Esophagus squamous epithelium (tissue), 5 donors: ENCODE data around the gene CORO2A. TPM values are rescaled to one million over a fixed set of nuclear protein-coding genes. Genes with fewer than 3 reads are reported as not detected.

Source experiments
- DNase-seq: peaks from one replicate; lab custom pipeline; 2025; lab: John Stamatoyannopoulos, UW
- H3K27ac ChIP-seq, 4 donors: fragments of 200-600 bp; sonication (generic); one replicate each; pipeline ENCODE4 v1.5.1; 2016 to 2019; ENCODE audit warnings: mild to moderate bottlenecking in 1 of 4
- H3K27me3 ChIP-seq, 4 donors: fragments of 200-600 bp; sonication (generic); 1 replicate in 3 of 4; 2 replicates in 1 of 4; pipeline versions ENCODE4 v1.5.1 to v1.6.0; 2017 to 2021; ENCODE audit warnings: antibody characterized with exemption in 1 of 4
- H3K36me3 ChIP-seq, 3 donors: fragments of 200-600 bp; sonication (generic); one replicate each; pipeline ENCODE4 v1.5.1; 2016 to 2019
- H3K4me1 ChIP-seq, 3 donors: fragments of 200-600 bp; sonication (generic); one replicate each; pipeline ENCODE4 v1.5.1; 2017 to 2019
- H3K4me3 ChIP-seq, 4 donors: fragments of 200-600 bp; sonication (generic); 1 replicate in 3 of 4; 2 replicates in 1 of 4; pipeline ENCODE4 v1.5.1; 2016 to 2019; ENCODE audit warnings: mild to moderate bottlenecking in 2 of 4, moderate library complexity in 1 of 4
- H3K9me3 ChIP-seq, 3 donors: fragments of 200-600 bp; sonication (generic); one replicate each; pipeline ENCODE4 v1.5.1; 2016 to 2019
- POLR2A ChIP-seq, 4 donors: fragments of 450-650 bp; IDR thresholded peaks; one replicate each; pipeline ENCODE4 v1.6.1; 2017; ENCODE audit warnings: antibody characterized with exemption in 4 of 4, mild to moderate bottlenecking in 4 of 4, moderate library complexity in 3 of 4
- WGBS, 2 donors: methylation state at CpG; one replicate each; pipeline ENCODE4 v1.1.5; 2018; 5-methylcytosine and 5-hydroxymethylcytosine counted together
- intact Hi-C: fragments of 100-400 bp; cut with DNase I; formaldehyde crosslinking; loops from one replicate; pipeline ENCODE4 v1.15.0; 2022
- total RNA-seq, 4 donors: library from RNA; depleted of rRNA; stranded (reverse); fragments of >200 nt; gene quantifications; one replicate each; pipeline ENCODE4 v1.1.0, GENCODE V29; 2016
- TF ChIP-seq, protein P1 (sequence below), 6 experiments: fragments of 450-650 bp in 4 of 6; fragments of 200-600 bp in 2 of 6; sonication (generic) in 2 of 6; IDR thresholded peaks; one replicate each; pipeline ENCODE4 v1.5.1; 2016 to 2019; ENCODE audit warnings: antibody characterized with exemption in 6 of 6, mild to moderate bottlenecking in 4 of 6, moderate library complexity in 4 of 6
- donor health status: DM: yes; HTN: yes; CAD: no.

Gene CORO2A
- total RNA-seq, 4 donors from 2014 or later = 15.6 to 27.6 (median 26.1) TPM

DNA sequence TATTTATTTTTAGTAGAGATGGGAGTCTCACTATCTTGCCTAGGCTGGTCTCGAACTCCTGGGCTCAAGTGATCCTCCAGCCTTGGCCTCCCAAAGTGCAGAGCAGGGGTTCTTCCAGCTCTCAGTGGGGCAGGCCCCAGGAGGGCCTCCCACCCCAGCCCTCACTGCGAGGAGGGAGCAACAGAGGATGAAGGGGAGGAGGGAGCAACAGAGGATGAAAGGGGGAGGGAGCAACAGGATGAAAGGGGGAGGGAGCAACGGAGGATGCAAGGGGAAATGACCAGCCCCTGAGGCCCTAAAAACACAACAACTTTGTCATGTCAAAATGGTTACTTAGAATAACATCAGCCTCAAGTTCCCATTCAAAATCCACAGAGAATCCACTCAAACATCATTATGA is 83.4 kb downstream of the CORO2A start:
- Histone ChIP-seq H3K27ac (peak overlapping the region; percentile 5 to 68 (median 58)), H3K27me3 (no peaks in the 10 kb centered on the region), H3K36me3 (peaks cover 0 to 57% (median 5%) of the 10 kb centered on the region in 3 donors), H3K4me1 (peaks cover 0 to 39% (median 12%) of the 10 kb centered on the region in 3 donors), H3K4me3 (no peak overlapping the region), H3K9me3 (no peaks in the 10 kb centered on the region)
- intact Hi-C loops = no loop called here
- 18 to 44% methylated on average over 1 of the region's 3 CpGs for WGBS, 2 donors
- TF ChIP-seq, protein P1, sequence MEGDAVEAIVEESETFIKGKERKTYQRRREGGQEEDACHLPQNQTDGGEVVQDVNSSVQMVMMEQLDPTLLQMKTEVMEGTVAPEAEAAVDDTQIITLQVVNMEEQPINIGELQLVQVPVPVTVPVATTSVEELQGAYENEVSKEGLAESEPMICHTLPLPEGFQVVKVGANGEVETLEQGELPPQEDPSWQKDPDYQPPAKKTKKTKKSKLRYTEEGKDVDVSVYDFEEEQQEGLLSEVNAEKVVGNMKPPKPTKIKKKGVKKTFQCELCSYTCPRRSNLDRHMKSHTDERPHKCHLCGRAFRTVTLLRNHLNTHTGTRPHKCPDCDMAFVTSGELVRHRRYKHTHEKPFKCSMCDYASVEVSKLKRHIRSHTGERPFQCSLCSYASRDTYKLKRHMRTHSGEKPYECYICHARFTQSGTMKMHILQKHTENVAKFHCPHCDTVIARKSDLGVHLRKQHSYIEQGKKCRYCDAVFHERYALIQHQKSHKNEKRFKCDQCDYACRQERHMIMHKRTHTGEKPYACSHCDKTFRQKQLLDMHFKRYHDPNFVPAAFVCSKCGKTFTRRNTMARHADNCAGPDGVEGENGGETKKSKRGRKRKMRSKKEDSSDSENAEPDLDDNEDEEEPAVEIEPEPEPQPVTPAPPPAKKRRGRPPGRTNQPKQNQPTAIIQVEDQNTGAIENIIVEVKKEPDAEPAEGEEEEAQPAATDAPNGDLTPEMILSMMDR (IDR thresholded peaks at IDR 0.05) = no peak
- no peak for TF ChIP-seq POLR2A (IDR thresholded peaks at IDR 0.05)
- no peak for DNase-seq

DNA sequence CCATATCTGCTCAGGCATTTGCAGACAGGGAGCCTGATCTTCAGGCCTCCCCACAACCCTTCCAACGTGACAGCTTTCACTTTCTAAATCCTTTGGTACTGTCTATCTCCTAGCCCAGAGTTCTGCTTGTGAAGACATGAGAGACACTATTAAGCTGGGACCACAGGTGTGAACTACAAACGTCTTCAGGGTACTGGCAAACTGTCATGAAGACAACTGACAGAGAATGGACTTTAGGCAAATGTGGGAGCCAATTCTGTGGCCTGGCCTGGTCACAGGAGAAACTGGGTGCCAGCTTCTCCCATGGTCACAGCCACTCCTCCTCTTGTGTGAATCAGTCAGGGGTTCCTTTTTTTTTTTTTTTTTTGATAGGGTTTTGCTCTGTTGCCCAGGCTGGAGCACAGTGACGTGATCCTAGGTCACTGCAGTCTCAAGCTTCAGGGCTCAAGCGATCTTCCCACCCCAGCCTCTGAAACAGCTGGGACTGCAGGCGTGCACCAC is 83.9 kb downstream of the CORO2A start:
- Histone ChIP-seq H3K4me3 (no peak overlapping the region), H3K27me3 (no peaks in the 10 kb centered on the region), H3K36me3 (peaks cover 0 to 57% (median 5%) of the 10 kb centered on the region in 3 donors), H3K9me3 (no peaks in the 10 kb centered on the region), H3K4me1 (peaks cover 0 to 41% (median 12%) of the 10 kb centered on the region in 3 donors), H3K27ac (peak overlapping the region; percentile 5 to 74 (median 63))
- intact Hi-C loops = no loop called here
- DNase-seq = no peak
- no peak for TF ChIP-seq POLR2A (IDR thresholded peaks at IDR 0.05)
- TF ChIP-seq, protein P1 (IDR thresholded peaks at IDR 0.05) = no peak
- 45 to 51% methylated on average over 5 of the region's 5 CpGs for WGBS, 2 donors

DNA sequence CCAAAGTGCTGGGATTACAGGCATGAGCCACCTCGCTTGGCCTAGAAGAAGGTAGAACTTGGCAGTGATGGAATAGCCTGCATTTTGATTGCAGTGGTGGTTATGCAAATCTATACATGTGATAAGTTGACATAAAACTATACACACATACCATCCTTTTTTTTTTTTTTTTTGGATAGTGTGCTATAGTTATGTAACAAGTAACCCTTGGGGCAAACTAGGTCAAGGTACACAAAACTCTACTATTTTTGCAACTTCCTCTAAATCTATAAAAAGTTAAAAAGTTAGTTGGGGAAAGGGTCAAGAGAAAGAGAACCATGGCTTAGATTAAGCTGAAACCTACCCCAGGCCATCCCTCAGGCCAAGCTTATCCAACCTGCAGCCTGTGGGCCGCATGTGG is 84.5 kb downstream of the CORO2A start:
- H3K4me3 ChIP-seq = no peak overlapping the region
- H3K4me1 ChIP-seq = peaks cover under 1 to 39% (median 12%) of the 10 kb centered on the region in 3 donors
- DNase-seq = no peak
- no peaks in the 10 kb centered on the region for H3K27me3 ChIP-seq
- TF ChIP-seq, protein P1 (IDR thresholded peaks at IDR 0.05) = no peak
- TF ChIP-seq POLR2A (IDR thresholded peaks at IDR 0.05) = no peak
- WGBS, 2 donors = 57 to 63% methylated on average over 2 of the region's 2 CpGs
- H3K9me3 ChIP-seq = no peaks in the 10 kb centered on the region
- intact Hi-C loops = no loop called here
- H3K36me3 ChIP-seq = peaks cover 0 to 57% (median 5%) of the 10 kb centered on the region in 3 donors
- peak overlapping the region; percentile 5 to 74 (median 63) for H3K27ac ChIP-seq

DNA sequence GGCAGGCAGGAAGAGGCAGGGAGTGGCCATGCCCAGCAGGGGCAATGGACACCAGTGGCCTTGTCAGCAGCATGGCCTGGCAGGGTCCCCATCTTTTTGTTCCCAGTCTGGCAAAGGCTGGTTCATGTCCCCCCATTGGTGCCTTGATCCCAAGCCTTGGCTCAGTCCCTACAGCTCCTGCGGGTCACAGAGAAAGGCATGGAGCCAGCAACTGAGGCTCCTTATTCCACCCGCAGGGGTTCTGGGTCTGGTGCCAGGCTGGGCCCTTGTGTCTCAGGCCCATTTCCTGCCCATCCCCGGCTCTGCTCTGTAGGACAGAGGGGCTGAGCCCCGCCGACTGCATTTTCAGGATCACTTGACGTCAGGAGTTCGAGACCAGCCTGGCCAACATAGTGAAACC is 87.4 kb downstream of the CORO2A start:
- 86 to 91% methylated on average over 1 to 6 of the region's 7 CpGs for WGBS, 2 donors
- Histone ChIP-seq H3K9me3 (no peaks in the 10 kb centered on the region), H3K27ac (peak overlapping the region in 2 of 4 donors; percentile 29 to 72), H3K36me3 (peaks cover 0 to 57% (median 5%) of the 10 kb centered on the region in 3 donors), H3K4me1 (peaks cover 4 to 68% (median 12%) of the 10 kb centered on the region in 3 donors), H3K27me3 (no peaks in the 10 kb centered on the region), H3K4me3 (no peak overlapping the region)
- TF ChIP-seq, protein P1 (IDR thresholded peaks at IDR 0.05) = no peak
- no peak for TF ChIP-seq POLR2A (IDR thresholded peaks at IDR 0.05)
- DNase-seq = no peak
- intact Hi-C loops = no loop called here

DNA sequence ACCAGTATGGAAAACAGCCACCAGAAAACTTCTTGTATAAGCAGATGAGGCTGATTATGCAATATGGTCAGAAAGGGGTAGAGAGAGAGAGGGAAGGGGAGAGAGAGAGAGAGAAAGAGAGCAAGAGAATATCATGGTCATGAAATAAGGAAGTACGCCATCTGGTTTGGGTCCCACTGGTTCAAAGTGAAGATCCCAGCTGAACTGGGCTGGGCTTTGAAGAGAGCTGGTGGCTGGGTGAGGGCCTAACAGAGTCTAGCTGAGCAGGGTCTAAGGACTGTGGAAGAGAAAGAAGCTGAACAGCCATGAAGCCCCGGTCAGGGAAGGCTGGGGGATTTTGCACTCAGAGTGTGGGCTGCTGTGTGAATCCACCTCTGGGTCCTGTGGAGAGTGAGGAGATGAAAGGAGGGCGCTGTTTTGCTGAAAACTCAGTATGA is 88.0 kb downstream of the CORO2A start:
- intact Hi-C loops = no loop called here
- Histone ChIP-seq H3K27me3 (no peaks in the 10 kb centered on the region), H3K4me3 (no peak overlapping the region), H3K4me1 (peaks cover 4 to 73% (median 16%) of the 10 kb centered on the region in 3 donors), H3K9me3 (no peaks in the 10 kb centered on the region), H3K36me3 (peaks cover 0 to 53% (median 5%) of the 10 kb centered on the region in 3 donors), H3K27ac (peak overlapping the region in 2 of 4 donors; percentile 29 to 72)
- TF ChIP-seq, protein P1 (IDR thresholded peaks at IDR 0.05) = no peak
- TF ChIP-seq POLR2A (IDR thresholded peaks at IDR 0.05) = no peak
- 68 to 92% methylated on average over 3 of the region's 3 CpGs for WGBS, 2 donors
- DNase-seq = no peak
